ENCODE data around the gene ZNF311.
A peak's percentile ranks its signal among the peaks of the same experiment; 100 is the strongest.

ZNF311 gene

DNA sequence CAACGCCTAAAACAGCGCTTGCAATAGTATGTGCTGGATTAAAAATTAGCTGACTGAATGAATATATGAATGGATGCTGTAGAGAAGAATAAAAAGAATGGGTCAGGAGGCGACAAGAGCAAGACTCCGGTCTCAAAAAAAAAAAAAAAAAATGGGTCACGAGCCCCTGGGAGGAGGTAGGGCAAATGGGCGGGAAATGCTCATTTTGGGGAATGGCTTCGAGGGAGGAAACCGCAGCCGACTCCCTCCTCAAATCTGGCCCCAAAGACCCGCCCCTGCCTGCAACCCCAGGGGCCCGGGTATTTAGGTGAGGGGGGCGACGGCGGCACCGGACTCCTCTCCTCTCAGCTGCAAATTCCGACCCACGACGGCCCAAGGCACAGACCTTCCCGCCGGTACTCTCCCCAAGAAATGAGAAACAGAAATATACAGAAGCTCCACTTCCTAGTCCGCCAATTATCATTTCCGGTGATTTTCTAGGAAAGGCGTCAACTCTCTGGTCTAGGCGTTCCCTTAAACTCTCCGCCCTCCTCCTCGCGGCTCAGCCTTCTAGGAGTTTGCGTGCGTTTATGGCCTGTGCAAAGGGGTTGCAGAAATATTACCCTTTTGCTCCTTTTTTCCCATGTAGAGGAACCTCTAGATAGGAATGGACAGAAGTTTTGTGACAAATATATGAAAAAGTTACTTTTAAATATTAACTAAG, at the start of gene ZNF311:
Gene ZNF311 (minus strand): TSS at position 133 of the 703 bp plus-strand sequence. CDS start 1,361 bp downstream, outside the sequence.
- DNase-seq: peak; percentile 62
- Mint-ChIP-seq H3K27ac (peak within 1 kb of the TSS; percentile 79), H3K36me3 (peaks cover 22% of the 10 kb centered on the region), H3K9me3 (peaks cover 12% of the 10 kb centered on the region), H3K4me1 (peaks cover 24% of the 10 kb centered on the region), H3K4me3 (peak within 1 kb of the TSS; percentile 71), H3K27me3 (peaks cover 4% of the 10 kb centered on the region)
- CTCF ChIA-PET: interaction anchor here (0.7 to 2.3 kb wide), 3 partner anchors 11 to 164 kb away, joined by 3 to 7 read pairs (median 3); no protein-coding TSS in a partner anchor

DNA sequence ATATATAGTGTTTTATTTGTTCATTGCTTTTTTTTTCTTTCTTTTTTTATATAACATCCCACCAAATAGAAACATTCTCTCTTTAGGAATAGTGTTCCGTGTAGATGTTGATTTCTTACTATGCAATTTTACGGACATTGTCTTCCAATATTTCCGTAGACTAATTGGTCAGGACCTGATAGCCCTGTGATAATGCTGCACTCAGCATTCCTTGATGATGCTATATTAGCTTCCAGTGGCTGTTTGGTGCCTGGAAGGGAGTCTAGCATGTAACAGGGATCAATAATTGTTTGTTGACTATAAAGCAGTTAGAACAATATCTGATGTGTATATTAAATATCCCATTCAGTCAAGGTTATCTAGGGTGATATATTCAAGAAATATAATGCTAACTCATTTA, 46.6 kb upstream of the ZNF311 start:
- Mint-ChIP-seq H3K27ac (no peak overlapping the region), H3K9me3 (no peaks in the 10 kb centered on the region), H3K4me3 (no peak overlapping the region), H3K36me3 (no peaks in the 10 kb centered on the region), H3K27me3 (peaks cover 5% of the 10 kb centered on the region), H3K4me1 (no peaks in the 10 kb centered on the region)
- DNase-seq: no peak
- CTCF ChIA-PET: no interaction called here

DNA sequence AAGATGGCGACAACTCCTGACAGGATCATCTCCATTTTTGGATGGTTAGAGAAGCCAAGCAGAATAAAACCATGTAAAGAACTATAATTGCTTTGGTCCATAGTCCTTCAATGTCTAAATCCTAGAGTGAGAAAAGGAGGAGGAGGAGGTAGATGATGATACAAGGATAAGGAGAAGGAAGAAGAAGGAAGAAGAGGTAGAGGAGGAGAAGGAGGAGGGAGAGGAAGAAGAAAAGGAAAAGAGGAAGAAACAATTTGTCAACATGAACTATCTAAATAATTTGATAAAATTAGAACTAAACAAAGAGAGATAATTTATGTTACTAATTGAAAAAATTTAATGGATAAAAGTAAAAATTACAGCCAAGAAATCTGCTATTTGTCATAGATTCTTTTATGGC, 40.0 kb upstream of the ZNF311 start, which contains the start of gene OR2W1:
Gene OR2W1 (minus strand): TSS at position 101 of the 400 bp plus-strand sequence. CDS start 0 bp downstream, at position 101.
- Mint-ChIP-seq H3K4me1 (no peaks in the 10 kb centered on the region), H3K36me3 (no peaks in the 10 kb centered on the region), H3K27me3 (peaks cover 11% of the 10 kb centered on the region), H3K27ac (no peak within 1 kb of the TSS), H3K9me3 (no peaks in the 10 kb centered on the region), H3K4me3 (no peak within 1 kb of the TSS)
- DNase-seq: no peak
- CTCF ChIA-PET: no interaction called here

DNA sequence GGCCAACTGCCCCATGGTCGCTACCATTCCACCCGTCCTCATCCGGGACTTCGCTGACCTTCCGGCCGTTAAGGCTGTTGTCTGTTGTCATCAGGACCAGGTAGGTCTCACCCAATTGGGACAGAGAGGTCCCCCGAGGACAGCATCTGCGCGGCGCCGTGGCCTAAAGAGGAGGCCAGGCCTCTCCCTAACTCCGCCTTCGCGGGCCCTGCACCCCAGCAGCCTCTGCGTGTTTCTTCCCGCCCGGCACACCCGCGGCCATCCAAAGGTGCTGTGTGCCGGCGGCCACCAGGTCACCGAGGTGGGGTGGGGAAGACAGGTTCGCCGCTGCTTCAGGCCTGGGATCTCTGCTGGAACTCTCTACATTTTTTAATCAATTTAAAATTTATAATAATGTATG, 30.8 kb upstream of the ZNF311 start:
- no peaks in the 10 kb centered on the region for H3K36me3 Mint-ChIP-seq
- H3K9me3 Mint-ChIP-seq: no peaks in the 10 kb centered on the region
- H3K27me3 Mint-ChIP-seq: peaks cover 10% of the 10 kb centered on the region
- H3K4me3 Mint-ChIP-seq: no peak overlapping the region
- CTCF ChIA-PET: no interaction called here
- no peak for DNase-seq
- no peak overlapping the region for H3K27ac Mint-ChIP-seq
- no peaks in the 10 kb centered on the region for H3K4me1 Mint-ChIP-seq

DNA sequence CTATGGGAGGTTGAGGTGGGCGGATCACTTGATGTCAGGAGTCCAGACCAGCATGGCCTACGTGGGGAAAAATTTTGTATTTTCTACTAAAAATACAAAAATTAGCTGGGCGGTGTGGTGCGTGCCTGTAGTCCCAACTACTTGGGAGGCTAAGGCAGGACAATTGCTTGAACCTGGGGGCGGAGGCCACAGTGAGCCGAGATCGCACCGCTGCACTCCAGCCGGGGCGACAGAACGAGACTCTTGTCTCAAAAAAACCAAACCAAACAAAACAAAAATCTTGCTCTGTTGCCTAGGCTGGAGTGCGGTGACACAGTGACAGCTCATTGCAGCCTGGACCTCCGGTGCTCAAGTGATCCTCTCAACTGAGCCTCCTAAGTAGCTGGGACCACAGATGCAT, 23.7 kb upstream of the ZNF311 start:
- H3K27me3 Mint-ChIP-seq: peaks cover 10% of the 10 kb centered on the region
- no peak overlapping the region for H3K4me3 Mint-ChIP-seq
- DNase-seq: no peak
- H3K9me3 Mint-ChIP-seq: no peaks in the 10 kb centered on the region
- CTCF ChIA-PET: no interaction called here
- no peaks in the 10 kb centered on the region for H3K4me1 Mint-ChIP-seq
- no peaks in the 10 kb centered on the region for H3K36me3 Mint-ChIP-seq
- no peak overlapping the region for H3K27ac Mint-ChIP-seq

- H3K4me1 Mint-ChIP-seq: no peaks in the 10 kb centered on the region
- no peak overlapping the region for H3K27ac Mint-ChIP-seq
- H3K4me3 Mint-ChIP-seq: no peak overlapping the region
- no peaks in the 10 kb centered on the region for H3K9me3 Mint-ChIP-seq
- DNase-seq: no peak
- peaks cover 19% of the 10 kb centered on the region for H3K27me3 Mint-ChIP-seq
- H3K36me3 Mint-ChIP-seq: no peaks in the 10 kb centered on the region
- CTCF ChIA-PET: no interaction called here
These were observed 20.9 kb upstream of the ZNF311 start for GRCh38 chr6:29025927-29026585.

GRCh38 chr6:29021434-29021833, 16.3 kb upstream of the ZNF311 start:
- H3K9me3 Mint-ChIP-seq: no peaks in the 10 kb centered on the region
- H3K4me3 Mint-ChIP-seq: no peak overlapping the region
- DNase-seq: no peak
- CTCF ChIA-PET: interaction anchor here (1.0 kb wide), 1 partner anchor 184 kb away, joined by 3 read pairs; no protein-coding TSS in a partner anchor
- no peak overlapping the region for H3K27ac Mint-ChIP-seq
- peaks cover 9% of the 10 kb centered on the region for H3K4me1 Mint-ChIP-seq
- H3K27me3 Mint-ChIP-seq: peaks cover 24% of the 10 kb centered on the region
- no peaks in the 10 kb centered on the region for H3K36me3 Mint-ChIP-seq

GRCh38 chr6:29019629-29020028, 14.5 kb upstream of the ZNF311 start:
- H3K27me3 Mint-ChIP-seq: peaks cover 24% of the 10 kb centered on the region
- CTCF ChIA-PET: interaction anchor here (1.4 to 1.5 kb wide), 2 partner anchors 175 to 182 kb away, joined by 3 to 7 read pairs; no protein-coding TSS in a partner anchor
- H3K27ac Mint-ChIP-seq: no peak overlapping the region
- H3K4me3 Mint-ChIP-seq: no peak overlapping the region
- peaks cover 20% of the 10 kb centered on the region for H3K4me1 Mint-ChIP-seq
- DNase-seq: no peak
- H3K36me3 Mint-ChIP-seq: peaks cover 4% of the 10 kb centered on the region
- H3K9me3 Mint-ChIP-seq: peaks cover 5% of the 10 kb centered on the region

DNA sequence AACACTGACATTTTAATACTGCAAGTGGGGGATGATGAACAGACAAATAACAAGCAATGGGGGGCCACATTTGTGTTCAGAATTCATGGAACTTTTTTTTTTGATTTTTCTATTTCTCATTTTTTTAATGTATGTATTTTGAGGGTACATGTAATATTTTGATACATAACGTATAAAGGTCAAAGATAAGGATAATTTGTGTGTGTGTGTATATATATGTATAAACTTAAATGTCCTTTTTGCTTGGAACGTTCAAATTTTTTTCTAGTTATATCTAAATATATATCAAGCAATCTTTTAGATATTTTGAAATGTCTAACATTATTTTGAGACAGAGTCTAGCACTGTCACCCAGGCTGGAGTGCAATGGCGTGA, 12.3 kb upstream of the ZNF311 start:
- Mint-ChIP-seq H3K27me3 (peaks cover 30% of the 10 kb centered on the region), H3K4me1 (peaks cover 22% of the 10 kb centered on the region), H3K4me3 (peak overlapping the region; percentile 85), H3K9me3 (peaks cover 5% of the 10 kb centered on the region), H3K27ac (peak overlapping the region; percentile 88), H3K36me3 (peaks cover 4% of the 10 kb centered on the region)
- no peak for DNase-seq
- CTCF ChIA-PET: no interaction called here

DNA sequence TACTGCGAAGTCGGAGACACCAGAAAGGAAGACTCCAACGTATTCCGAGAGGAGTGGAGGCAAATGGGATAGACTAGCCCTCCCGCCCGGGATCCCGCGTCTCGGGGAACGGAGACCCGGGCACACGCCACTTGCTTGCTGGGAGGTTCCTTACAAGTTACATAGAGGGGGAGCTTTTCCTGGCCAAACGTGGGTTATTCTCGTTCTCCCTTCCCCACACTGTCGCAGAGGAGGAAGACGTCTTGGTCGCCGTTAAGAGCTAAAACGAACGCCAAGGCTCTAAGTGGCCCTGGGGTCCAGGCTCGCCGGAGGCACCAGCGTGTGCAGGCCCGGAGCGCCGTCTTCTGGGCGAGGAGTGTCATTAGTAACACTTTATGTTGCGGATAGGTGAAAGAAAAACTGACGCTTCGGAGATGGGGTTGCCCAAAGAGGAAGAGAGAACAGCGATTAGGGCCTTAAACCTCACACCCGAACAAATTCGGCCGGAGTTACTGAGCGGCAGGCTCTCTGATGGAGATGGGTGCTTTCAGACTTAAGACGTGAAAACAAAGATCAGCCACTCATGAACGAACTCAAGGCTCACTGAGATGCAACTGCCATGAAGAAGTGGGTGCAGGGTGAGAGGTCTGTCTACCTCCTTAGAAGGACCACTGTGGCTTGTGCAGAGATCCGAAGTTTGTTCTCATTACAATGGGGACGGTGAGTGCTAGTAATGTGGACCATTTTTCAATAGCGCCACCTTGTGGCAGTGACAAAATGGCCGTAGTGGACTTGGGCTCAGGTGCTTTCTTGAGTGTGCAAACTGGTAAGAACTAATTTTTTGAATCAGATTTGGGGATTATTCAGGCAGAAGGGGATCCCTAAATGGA, 11.7 kb upstream of the ZNF311 start:
- H3K4me3 Mint-ChIP-seq: peak overlapping the region; percentile 85
- CTCF ChIA-PET: interaction anchor here (0.6 to 4.2 kb wide), 21 partner anchors 11 to 330 kb away, joined by 3 to 56 read pairs (median 4); partner anchors contain the start of gene ZNF311
- H3K27me3 Mint-ChIP-seq: peaks cover 23% of the 10 kb centered on the region
- peaks cover 26% of the 10 kb centered on the region for H3K4me1 Mint-ChIP-seq
- peaks cover 4% of the 10 kb centered on the region for H3K36me3 Mint-ChIP-seq
- peaks cover 5% of the 10 kb centered on the region for H3K9me3 Mint-ChIP-seq
- H3K27ac Mint-ChIP-seq: peak overlapping the region; percentile 88
- peak; percentile 88 for DNase-seq

- peak overlapping the region; percentile 85 for H3K4me3 Mint-ChIP-seq
- CTCF ChIA-PET: interaction anchor here (0.9 to 4.2 kb wide), 7 partner anchors 19 to 363 kb away, joined by 3 to 56 read pairs (median 6); no protein-coding TSS in a partner anchor
- no peak overlapping the region for H3K27ac Mint-ChIP-seq
- peaks cover 37% of the 10 kb centered on the region for H3K4me1 Mint-ChIP-seq
- H3K9me3 Mint-ChIP-seq: peaks cover 5% of the 10 kb centered on the region
- H3K36me3 Mint-ChIP-seq: peaks cover 7% of the 10 kb centered on the region
- H3K27me3 Mint-ChIP-seq: peaks cover 27% of the 10 kb centered on the region
- no peak for DNase-seq
These were observed 9.9 kb upstream of the ZNF311 start for GRCh38 chr6:29014729-29015608.

- CTCF ChIA-PET: interaction anchor here (0.6 to 1.5 kb wide), 6 partner anchors 10 to 173 kb away, joined by 3 to 11 read pairs (median 3); no protein-coding TSS in a partner anchor
- peak; percentile 69 for DNase-seq
- Mint-ChIP-seq H3K4me1 (peaks cover 28% of the 10 kb centered on the region), H3K36me3 (peaks cover 8% of the 10 kb centered on the region), H3K4me3 (peak overlapping the region; percentile 82), H3K27me3 (peaks cover 16% of the 10 kb centered on the region), H3K27ac (no peak overlapping the region), H3K9me3 (peaks cover 6% of the 10 kb centered on the region)
These were observed 6.2 kb upstream of the ZNF311 start for GRCh38 chr6:29011276-29011734.

DNA sequence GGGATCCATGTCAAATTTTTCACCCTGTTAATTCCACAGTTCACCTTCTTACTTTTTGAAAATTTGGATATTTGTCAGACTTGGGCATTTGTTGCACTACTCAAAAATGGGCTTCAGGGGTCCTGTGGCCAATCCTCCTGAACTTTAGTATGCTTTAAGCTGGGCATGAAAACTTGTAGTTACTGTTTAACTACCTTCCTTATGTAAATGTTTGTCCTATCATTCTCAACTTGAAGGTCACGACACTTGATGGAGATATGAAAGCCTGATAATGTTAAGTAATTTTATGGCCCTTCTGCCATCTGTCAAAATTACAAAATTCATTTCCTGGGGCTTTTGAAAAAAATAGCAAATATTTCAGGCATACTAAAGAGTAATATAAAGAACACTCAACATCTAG, 4.2 kb upstream of the ZNF311 start:
- Mint-ChIP-seq H3K9me3 (peaks cover 12% of the 10 kb centered on the region), H3K27ac (no peak overlapping the region), H3K4me3 (no peak overlapping the region), H3K36me3 (peaks cover 19% of the 10 kb centered on the region), H3K4me1 (peaks cover 38% of the 10 kb centered on the region), H3K27me3 (peaks cover 16% of the 10 kb centered on the region)
- CTCF ChIA-PET: no interaction called here
- DNase-seq: no peak
